ENCODE results near the gene AMOTL1.

DNA sequence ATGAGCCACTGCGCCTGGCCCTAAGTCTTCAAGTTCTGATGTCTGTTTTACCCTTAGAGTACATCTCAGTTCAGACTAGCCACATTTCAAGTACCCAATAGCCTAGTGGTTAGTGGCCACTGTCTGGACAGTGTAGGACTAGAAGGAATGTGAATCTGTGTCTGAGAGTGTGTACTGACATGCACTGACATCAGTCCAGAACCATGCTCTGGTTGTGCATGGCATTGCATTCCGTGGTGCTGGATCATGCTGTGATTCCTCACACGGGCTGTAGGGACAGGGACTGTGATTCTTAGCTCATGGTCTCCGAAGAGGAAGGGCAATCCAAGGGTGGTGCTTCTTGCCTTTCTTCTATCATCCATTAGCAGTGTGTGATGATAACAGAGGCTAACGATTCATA lies 41.1 kb downstream of the AMOTL1 start:
- TF ChIP-seq CTCF (IDR thresholded peaks at IDR 0.05; ENCODE audit: poor library complexity, severe bottlenecking) = no peak
- no peak for TF ChIP-seq RAD21 (conservative IDR thresholded peaks at IDR 0.05)
- no peak for TF ChIP-seq MXI1 (conservative IDR thresholded peaks at IDR 0.05; ENCODE audit: poor library complexity, severe bottlenecking)
- TF ChIP-seq TAF1 (IDR thresholded peaks at IDR 0.05; ENCODE audit: low read depth) = no peak
- no peak for TF ChIP-seq POLR2AphosphoS5 (IDR thresholded peaks at IDR 0.05)
- no peak for TF ChIP-seq EP300 (conservative IDR thresholded peaks at IDR 0.05; ENCODE audit: poor library complexity, severe bottlenecking)
- TF ChIP-seq SMC3 (conservative IDR thresholded peaks at IDR 0.05; ENCODE audit: poor library complexity) = no peak
